Nephron (organoid): Measurements from ENCODE around the gene LYZL2.
A peak's percentile ranks its signal among the peaks of the same experiment; 100 is the strongest.
"Not testable (repeated sequence)": the region's sequence is repeated elsewhere in the genome, so short reads cannot be mapped to it uniquely, and the experiment has no call there.

Source experiments
- H3K27ac Mint-ChIP-seq, 3 experiments: 2 replicates each; pipeline ENCODE4 v1.8.0; 2020; ENCODE audit warnings: mixed read lengths in 3 of 3, mild to moderate bottlenecking in 2 of 3, moderate library complexity in 1 of 3
- H3K27me3 Mint-ChIP-seq: 2 replicates; pipeline ENCODE4 v1.8.0; 2021; ENCODE audit warnings: low read depth, mild to moderate bottlenecking, moderate library complexity, mixed read lengths
- H3K36me3 Mint-ChIP-seq: 2 replicates; pipeline ENCODE4 v1.8.0; 2020; ENCODE audit warnings: low read depth, mixed read lengths
- H3K4me1 Mint-ChIP-seq: 2 replicates; pipeline ENCODE4 v1.8.0; 2020; ENCODE audit warnings: mixed read lengths
- H3K4me3 Mint-ChIP-seq, 3 experiments: 2 replicates each; pipeline ENCODE4 v1.8.0; 2020; ENCODE audit warnings: mild to moderate bottlenecking in 3 of 3, mixed read lengths in 3 of 3, moderate library complexity in 2 of 3
- H3K9me3 Mint-ChIP-seq: 2 replicates; pipeline ENCODE4 v1.8.0; 2020; ENCODE audit warnings: mixed read lengths
- CTCF ChIP-seq, 3 experiments: fragments of 200-600 bp; sonication (generic); IDR thresholded peaks; one replicate each; pipeline ENCODE4 v1.5.0; 2021; ENCODE audit warnings: antibody characterized with exemption in 3 of 3; ENCODE audit not compliant: unreplicated experiment in 3 of 3

LYZL2 gene

GRCh38 chr10:30596013-30596412 is 33.5 kb downstream of the LYZL2 start:
- Mint-ChIP-seq H3K27ac (peak overlapping the region in 1 of 3 experiments; percentile 9), H3K4me3 (no peak overlapping the region), H3K27me3 (peaks cover 6% of the 10 kb centered on the region), H3K9me3 (no peaks in the 10 kb centered on the region), H3K4me1 (peaks cover 6% of the 10 kb centered on the region), H3K36me3 (no peaks in the 10 kb centered on the region)
- TF ChIP-seq CTCF (IDR thresholded peaks at IDR 0.05; ENCODE audit: unreplicated experiment in 3 of 3): no peak

GRCh38 chr10:30594077-30594476 is 35.5 kb downstream of the LYZL2 start:
- Mint-ChIP-seq H3K4me1 (peaks cover 6% of the 10 kb centered on the region), H3K27ac (no peak overlapping the region), H3K4me3 (no peak overlapping the region), H3K36me3 (no peaks in the 10 kb centered on the region), H3K27me3 (peaks cover 9% of the 10 kb centered on the region), H3K9me3 (no peaks in the 10 kb centered on the region)
- no peak for TF ChIP-seq CTCF (IDR thresholded peaks at IDR 0.05; ENCODE audit: unreplicated experiment in 3 of 3)

- not testable (repeated sequence) for H3K4me1 Mint-ChIP-seq, H3K9me3 Mint-ChIP-seq, H3K4me3 Mint-ChIP-seq, H3K27me3 Mint-ChIP-seq, H3K36me3 Mint-ChIP-seq, H3K27ac Mint-ChIP-seq
Observed at GRCh38 chr10:30592770-30593169, 36.8 kb downstream of the LYZL2 start.

GRCh38 chr10:30591249-30591670 is 38.3 kb downstream of the LYZL2 start:
- no peaks in the 10 kb centered on the region for H3K4me1 Mint-ChIP-seq
- no peak overlapping the region for H3K4me3 Mint-ChIP-seq
- peaks cover 9% of the 10 kb centered on the region for H3K27me3 Mint-ChIP-seq
- no peaks in the 10 kb centered on the region for H3K9me3 Mint-ChIP-seq
- peak; percentile 73 to 84 (median 77) for TF ChIP-seq CTCF (IDR thresholded peaks at IDR 0.05; ENCODE audit: unreplicated experiment in 3 of 3)
- H3K36me3 Mint-ChIP-seq: no peaks in the 10 kb centered on the region
- no peak overlapping the region for H3K27ac Mint-ChIP-seq

- Mint-ChIP-seq H3K4me3 (no peak overlapping the region), H3K9me3 (no peaks in the 10 kb centered on the region), H3K27ac (no peak overlapping the region), H3K36me3 (no peaks in the 10 kb centered on the region), H3K4me1 (no peaks in the 10 kb centered on the region), H3K27me3 (peaks cover 9% of the 10 kb centered on the region)
- no peak for TF ChIP-seq CTCF (IDR thresholded peaks at IDR 0.05; ENCODE audit: unreplicated experiment in 3 of 3)
Observed at GRCh38 chr10:30589441-30589840, 40.1 kb downstream of the LYZL2 start.

GRCh38 chr10:30587522-30588031 is 42.0 kb downstream of the LYZL2 start:
- Mint-ChIP-seq H3K4me1 (peaks cover 5% of the 10 kb centered on the region), H3K27me3 (peaks cover 4% of the 10 kb centered on the region), H3K36me3 (no peaks in the 10 kb centered on the region), H3K27ac (no peak overlapping the region), H3K9me3 (no peaks in the 10 kb centered on the region), H3K4me3 (no peak overlapping the region)
- no peak for TF ChIP-seq CTCF (IDR thresholded peaks at IDR 0.05; ENCODE audit: unreplicated experiment in 3 of 3)
